ENCODE results near the gene SLC30A2. TPM values are rescaled to one million over a fixed set of nuclear protein-coding genes. Genes with fewer than 3 reads are reported as not detected.

SLC30A2 gene
- total RNA-seq, 1 donor from 2014 or later, result 4.4 TPM

- H3K4me1 Mint-ChIP-seq (ENCODE audit: unreplicated experiment), result peaks cover 26% of the 10 kb centered on the region
Observed at GRCh38 chr1:25992689-25993171, 53.2 kb downstream of the SLC30A2 start.

GRCh38 chr1:25991937-25992688, 53.8 kb downstream of the SLC30A2 start:
- Mint-ChIP-seq H3K27me3 (no peaks in the 10 kb centered on the region), H3K4me1 (ENCODE audit: unreplicated experiment) (peaks cover 24% of the 10 kb centered on the region), H3K27ac (no peak overlapping the region), H3K36me3 (peaks cover 3% of the 10 kb centered on the region), H3K4me3 (no peak overlapping the region), H3K9me3 (no peaks in the 10 kb centered on the region)
- no peak for DNase-seq (ENCODE audit: extremely low spot score, unreplicated experiment)
- TF ChIP-seq CTCF (conservative IDR thresholded peaks at IDR 0.05), result no peak

More at GRCh38 chr1:25992689-25993171, 53.2 kb downstream of the SLC30A2 start:
- no peak overlapping the region for H3K27ac Mint-ChIP-seq
- H3K36me3 Mint-ChIP-seq, result no peaks in the 10 kb centered on the region
- TF ChIP-seq CTCF (conservative IDR thresholded peaks at IDR 0.05), result no peak
- no peaks in the 10 kb centered on the region for H3K9me3 Mint-ChIP-seq
- DNase-seq (ENCODE audit: extremely low spot score, unreplicated experiment), result no peak
- no peaks in the 10 kb centered on the region for H3K27me3 Mint-ChIP-seq
- H3K4me3 Mint-ChIP-seq, result no peak overlapping the region

GRCh38 chr1:25990702-25991395, 55.1 kb downstream of the SLC30A2 start:
- Mint-ChIP-seq H3K27ac (no peak overlapping the region), H3K27me3 (no peaks in the 10 kb centered on the region), H3K36me3 (peaks cover 8% of the 10 kb centered on the region), H3K9me3 (no peaks in the 10 kb centered on the region), H3K4me3 (no peak overlapping the region), H3K4me1 (ENCODE audit: unreplicated experiment) (peaks cover 19% of the 10 kb centered on the region)
- no peak for DNase-seq (ENCODE audit: extremely low spot score, unreplicated experiment)
- TF ChIP-seq CTCF (conservative IDR thresholded peaks at IDR 0.05), result no peak

GRCh38 chr1:25990251-25990650, 55.7 kb downstream of the SLC30A2 start:
- Mint-ChIP-seq H3K9me3 (no peaks in the 10 kb centered on the region), H3K36me3 (peaks cover 11% of the 10 kb centered on the region), H3K4me3 (no peak overlapping the region), H3K27ac (no peak overlapping the region), H3K4me1 (ENCODE audit: unreplicated experiment) (peaks cover 19% of the 10 kb centered on the region), H3K27me3 (no peaks in the 10 kb centered on the region)
- no peak for DNase-seq (ENCODE audit: extremely low spot score, unreplicated experiment)
- no peak for TF ChIP-seq CTCF (conservative IDR thresholded peaks at IDR 0.05)

- TF ChIP-seq CTCF (conservative IDR thresholded peaks at IDR 0.05), result no peak
- no peaks in the 10 kb centered on the region for H3K27me3 Mint-ChIP-seq
- peaks cover 11% of the 10 kb centered on the region for H3K36me3 Mint-ChIP-seq
- no peaks in the 10 kb centered on the region for H3K9me3 Mint-ChIP-seq
- H3K27ac Mint-ChIP-seq, result no peak overlapping the region
- no peak overlapping the region for H3K4me3 Mint-ChIP-seq
- DNase-seq (ENCODE audit: extremely low spot score, unreplicated experiment), result no peak
- peaks cover 19% of the 10 kb centered on the region for H3K4me1 Mint-ChIP-seq (ENCODE audit: unreplicated experiment)
Observed at GRCh38 chr1:25989440-25990234, 56.3 kb downstream of the SLC30A2 start.
